T1000 (cell line): Measurements from ENCODE around the gene USP53.
"Not testable (repeated sequence)": the region's sequence is repeated elsewhere in the genome, so short reads cannot be mapped to it uniquely, and the experiment has no call there.

ENCODE experiments used
- DNase-seq: peaks from one replicate; lab custom pipeline; 2025; ENCODE audit warnings: mixed read lengths; lab: John Stamatoyannopoulos, UW

The USP53 gene

DNA sequence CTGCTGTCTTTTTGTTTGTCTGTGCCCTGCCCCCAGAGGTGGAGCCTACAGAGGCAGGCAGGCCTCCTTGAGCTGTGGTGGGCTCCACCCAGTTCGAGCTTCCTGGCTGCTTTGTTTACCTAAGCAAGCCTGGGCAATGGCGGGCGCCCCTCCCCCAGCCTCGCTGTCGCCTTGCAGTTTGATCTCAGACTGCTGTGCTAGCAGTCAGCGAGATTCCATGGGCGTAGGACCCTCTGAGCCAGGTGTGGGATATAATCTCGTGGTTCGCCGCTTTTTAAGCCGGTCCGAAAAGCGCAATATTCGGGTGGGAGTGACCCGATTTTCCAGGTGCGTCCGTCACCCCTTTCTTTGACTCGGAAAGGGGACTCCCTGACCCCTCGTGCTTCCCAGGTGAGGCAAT lies 67.0 kb downstream of the USP53 start:
- not testable (repeated sequence) for DNase-seq

DNA sequence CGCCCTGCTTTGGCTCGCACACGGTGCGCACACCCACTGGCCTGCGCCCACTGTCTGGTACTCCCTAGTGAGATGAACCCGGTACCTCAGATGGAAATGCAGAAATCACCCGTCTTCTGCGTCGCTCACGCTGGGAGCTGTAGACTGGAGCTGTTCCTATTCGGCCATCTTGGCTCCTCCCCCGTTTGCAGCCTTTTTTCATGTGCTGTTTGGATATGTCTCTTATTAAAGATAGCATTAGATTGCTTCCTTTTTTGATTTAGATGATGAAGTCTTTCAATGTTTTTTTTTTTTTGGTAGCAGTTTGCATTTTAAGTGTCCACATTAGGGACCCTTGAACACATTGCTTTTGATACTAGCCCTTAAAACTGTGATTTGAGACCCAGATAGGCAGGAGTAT lies 67.4 kb downstream of the USP53 start:
- not testable (repeated sequence) for DNase-seq

DNA sequence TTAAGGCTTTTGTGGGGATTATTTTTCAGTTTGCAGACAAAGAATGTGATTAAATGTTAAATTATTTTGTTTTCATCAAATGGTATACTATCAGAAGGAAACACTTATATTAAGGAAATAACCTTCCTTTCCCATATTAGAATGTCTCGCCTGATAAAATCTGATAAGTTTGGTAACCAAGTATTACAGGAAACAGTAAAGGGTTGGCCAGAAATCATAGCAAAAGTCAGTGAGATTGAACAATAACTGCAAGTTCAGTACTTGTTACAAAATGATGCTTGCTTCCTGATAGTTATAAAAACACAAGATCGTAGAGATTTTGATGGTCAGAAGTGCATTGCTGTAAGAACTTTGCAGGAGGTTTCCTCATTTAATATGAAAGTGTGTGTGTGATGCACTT lies 68.9 kb downstream of the USP53 start:
- no peak for DNase-seq

DNA sequence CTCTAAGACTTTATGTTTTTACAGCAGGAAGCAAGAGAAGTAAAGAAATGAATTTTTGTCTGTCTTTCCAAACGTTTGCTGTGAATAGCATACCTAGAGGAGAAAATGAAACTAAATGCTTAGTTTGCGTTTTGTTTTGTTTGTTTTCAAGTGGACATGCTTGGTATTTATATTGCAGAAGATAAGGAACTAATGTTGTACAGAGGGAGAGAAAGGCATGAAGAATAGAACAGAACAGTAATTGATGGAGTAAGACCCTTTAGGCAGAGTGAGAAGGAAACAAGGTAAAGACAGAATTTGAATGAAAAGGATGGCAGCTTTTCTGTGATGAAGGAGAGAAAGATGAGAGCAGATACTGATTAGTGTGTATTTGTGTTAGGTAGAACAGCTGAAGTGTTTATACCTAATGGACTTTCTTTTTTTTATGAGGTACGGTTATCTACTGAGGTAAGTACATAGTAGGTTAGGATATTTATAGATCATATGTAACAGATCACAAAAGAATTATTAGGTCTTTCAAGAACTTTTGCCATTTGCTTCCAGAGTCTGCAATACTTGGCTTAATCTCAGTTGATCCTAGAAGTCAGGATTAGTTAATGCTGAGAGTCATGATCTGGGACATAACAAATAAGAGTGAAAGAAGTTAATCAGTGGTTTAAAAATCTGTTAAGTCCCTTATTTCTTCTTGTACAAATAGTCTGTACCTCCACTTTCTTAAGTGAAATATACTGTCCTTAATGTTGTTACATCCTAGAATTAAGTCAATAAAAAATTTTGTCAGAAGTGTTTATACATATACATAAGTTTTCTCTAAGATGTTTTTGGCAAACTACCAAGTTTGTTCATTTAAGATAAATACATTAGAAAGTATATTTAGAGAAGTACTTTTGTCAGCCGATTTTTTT lies 72.6 kb downstream of the USP53 start:
- DNase-seq: no peak

DNA sequence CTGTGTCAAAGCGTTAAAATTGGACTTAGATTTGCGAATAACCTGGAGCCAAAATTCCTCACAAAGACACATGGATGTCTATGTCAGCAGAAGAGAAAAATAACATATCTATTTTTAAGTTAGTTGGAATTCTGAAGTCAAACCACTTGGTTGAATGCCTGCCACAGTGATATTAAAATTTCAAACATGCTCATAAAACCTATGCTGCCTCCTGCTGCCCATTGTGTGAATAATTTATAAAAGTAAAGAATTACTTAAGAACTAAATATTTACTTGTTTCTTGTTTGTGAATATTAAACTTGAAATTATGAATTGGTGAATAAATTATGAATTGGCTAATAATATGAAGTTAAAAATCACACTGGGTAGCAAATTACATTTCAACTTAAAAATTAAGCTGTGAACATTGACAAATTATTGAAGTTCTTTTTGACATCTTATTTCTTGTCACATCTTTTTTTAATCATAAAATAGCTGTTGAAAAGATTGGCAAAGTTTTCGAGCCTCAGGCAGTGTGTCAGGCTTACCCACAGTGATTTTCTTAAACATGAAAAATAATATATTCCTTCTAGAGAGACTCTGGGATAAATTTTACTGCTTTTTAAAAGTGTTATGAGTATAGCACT lies 74.0 kb downstream of the USP53 start:
- no peak for DNase-seq

DNA sequence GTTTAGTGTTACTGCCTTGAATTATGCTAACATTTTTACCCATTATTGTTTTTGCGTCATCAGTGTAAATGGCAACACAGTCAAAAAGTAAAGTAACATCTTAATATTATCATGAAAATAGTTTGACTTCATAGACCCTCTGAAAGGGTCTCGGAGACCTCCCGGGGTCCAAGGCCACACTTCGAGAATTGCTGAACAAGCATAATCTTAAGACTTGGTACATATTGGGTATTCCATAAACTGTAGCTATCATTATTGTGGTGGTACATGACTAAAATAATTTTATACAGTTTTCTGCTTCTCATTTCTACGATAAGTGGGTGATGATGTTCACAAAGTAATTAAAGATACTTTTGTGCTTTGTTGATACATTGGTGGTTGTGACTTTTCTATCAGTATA lies 76.8 kb downstream of the USP53 start:
- DNase-seq: no peak

DNA sequence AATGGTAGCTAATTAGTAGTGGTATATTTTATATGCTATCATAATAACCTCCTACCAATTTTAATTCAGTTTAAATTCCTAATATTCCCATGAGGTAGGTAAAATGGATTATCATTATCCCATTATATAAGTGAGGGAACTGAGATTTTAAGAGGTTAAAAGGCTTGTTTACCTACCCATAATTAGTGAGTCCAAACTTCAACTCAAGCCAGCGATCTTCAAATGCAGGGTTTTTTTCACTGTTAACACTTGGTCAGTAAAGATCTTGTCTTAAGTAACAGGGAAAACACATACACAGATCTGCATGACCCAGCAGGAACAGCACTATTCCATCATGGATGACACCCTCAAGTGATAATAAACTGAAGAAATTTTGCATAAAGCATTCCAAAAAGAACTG lies 78.1 kb downstream of the USP53 start:
- DNase-seq: no peak

DNA sequence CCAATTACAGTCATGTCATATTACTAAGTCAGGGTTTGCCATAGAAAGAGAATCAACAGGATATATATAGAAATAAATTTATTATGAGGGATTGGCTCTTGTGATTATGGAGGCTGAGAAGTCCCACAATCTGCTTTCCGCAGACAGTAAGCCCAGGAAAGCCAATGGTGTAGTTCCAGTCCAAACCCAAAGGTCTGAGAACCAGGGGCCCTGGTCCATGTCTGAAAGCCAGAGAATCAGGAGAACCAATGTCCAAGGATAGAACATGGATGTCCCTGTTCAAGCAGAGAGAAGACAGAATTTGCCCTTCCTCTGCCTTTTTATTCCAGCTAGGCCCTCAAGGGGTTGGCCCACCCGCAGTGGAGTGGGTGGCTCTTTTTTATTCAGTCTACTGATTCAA lies 83.8 kb downstream of the USP53 start:
- no peak for DNase-seq

DNA sequence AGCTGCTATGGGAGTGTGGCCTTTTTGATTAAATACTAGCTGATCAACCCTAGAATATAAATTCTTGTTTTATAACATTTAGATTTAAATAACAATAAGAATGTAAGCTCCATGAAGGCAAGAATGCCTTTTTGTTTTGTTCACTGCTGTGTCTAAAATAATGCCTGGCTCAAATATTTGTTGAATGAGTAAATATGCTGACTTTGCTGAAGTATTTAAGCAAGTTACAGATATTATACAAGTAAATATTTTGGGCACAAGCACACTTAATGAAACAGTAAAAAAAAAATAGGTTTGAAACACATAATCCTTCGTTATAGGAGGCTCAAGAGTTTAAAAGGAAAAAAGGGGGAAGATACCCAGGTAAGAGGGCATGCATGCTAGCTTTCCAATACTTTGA lies 85.3 kb downstream of the USP53 start:
- no peak for DNase-seq

DNA sequence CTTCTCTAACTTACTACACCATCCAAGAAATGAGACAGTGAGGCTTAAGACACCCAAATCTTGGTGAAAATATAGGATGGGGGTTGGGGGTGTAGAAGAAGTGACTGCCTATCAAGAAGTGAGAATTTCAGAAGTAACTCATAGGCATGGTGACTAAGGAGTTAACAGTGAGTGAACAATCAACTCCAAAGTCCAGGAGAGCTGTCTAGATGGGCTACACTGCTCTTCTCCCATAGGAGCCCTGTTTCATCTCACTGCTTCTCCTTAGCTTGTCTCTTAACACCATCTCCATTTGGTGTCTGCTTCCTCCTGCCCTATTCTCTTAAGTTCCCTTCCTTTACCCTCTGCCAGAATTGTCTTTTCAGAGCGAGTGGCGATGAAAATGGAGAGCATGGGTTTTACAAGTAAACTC lies 86.8 kb downstream of the USP53 start:
- no peak for DNase-seq

DNA sequence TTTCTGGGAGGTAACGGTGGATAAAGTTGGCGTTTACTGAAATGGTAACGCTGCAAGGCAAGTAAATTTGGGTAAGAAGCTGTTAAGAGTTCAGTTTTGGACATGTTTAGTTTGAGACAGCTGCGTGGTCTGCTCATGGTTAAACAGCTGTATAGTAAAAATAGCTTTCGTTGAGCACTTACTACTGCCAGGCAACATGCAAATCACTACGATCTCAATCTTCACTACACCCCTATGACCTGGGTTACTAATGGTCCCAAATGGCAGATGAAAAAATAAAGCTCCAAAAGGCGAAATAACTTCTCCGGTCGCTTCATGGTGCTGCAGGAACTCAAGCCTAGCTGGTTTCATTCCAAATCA lies 87.2 kb downstream of the USP53 start:
- DNase-seq: no peak

DNA sequence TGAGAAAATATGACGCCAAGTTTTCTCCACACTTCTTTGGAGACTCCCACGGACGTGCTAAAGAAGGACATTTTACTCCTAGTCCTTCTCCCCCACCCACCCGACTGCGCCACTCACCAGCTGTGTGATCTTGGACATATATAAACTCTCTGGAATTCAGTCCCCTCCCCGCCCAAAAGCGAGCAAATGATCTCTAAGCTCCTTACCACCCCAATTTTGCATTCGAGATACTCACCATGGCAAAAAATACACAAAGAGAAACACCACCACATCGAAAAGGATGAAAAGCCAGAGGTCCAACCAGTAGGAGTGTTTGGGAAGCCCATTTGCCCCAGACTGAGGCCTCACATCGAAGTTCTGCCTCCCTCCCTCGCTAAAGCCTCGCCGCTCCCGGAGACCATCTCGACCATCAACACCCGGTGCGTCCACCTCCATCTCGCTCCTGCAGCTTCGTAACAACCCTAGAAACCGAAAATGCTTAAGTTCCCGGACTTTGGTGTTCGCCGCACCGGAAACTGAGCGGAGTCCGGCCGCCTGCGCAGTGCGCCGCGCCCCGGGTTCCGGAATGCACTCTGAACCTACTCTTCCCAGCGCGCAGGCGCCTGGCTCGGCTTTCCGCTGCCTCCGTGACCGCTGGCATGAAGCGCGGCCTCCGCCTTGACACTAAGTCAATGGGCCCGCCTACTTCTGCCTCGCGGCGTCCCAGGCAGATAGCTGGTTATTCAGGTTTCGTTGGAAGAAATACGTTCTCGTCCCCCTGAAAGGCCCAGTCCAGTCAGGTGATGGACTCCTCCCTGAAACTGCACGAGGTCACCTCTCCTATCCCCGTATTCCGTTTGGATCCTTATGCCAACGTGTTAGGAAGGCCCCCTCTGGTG lies 87.8 kb downstream of the USP53 start:
- DNase-seq: no peak

DNA sequence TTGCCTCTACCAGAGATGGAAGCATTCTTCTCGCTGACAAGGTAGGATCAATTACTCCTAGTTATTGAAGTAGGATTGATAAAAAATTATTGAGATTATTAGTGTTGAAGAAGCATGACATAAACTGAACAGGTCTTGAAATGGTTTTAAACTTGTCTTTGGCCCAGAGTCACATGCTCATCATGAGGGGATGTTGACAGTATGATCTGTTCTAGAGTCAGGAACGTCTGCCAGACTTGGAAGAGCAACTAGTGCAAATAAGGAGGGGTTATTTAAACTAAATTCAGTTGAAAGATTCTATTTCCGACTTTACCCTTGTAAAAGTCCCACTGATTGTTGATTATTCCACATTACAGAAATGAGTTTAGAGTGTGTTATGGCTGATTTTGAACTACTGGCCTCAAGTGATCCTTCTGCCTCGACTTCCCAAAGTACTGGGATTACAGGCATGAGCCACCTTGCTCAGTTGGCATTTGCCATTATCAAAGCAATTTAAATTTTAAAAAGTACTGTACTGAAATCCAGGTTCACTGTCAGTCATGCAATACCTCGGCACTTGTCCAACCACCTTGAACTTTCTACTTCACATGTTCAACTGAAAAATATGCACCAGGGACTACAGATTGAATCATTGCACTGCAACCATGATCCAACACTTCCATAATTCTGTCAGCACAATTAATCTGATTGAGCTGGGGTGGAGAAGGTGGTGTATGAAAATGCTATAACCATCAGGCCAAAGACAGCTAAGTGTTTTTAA lies 89.7 kb downstream of the USP53 start:
- no peak for DNase-seq

DNA sequence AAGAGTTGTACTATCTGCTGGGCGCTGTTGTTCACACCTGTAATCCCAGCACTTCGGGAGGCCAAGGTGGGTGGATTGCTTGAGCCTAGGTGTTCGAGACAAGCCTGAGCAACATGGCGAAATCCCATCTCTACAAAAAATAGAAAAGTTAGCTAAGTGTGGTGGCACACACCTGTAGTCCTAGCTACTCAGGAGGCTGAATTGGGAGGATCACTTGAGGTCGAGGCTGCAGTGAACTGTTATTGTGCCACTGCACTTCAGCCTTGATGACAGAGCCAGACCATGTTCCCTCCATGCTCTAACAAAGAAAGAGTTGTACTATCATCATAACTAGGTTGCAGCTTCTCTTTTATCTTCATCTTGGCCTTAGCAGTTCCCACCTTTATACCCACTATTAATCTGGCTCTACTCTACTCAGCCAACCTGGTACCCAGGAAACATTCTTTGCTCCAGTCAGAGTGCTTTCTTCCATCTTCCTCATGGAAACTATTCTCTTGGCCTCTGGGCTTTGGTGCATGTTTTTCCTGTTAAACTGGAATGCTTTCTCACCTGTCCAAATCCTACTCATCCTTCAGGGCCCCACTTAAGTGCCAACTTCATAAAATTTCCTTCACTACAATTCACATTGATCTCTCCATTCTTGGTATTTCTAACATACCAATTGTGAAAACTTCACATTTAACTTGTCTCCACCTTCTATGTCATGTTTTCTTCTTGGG lies 91.2 kb downstream of the USP53 start:
- DNase-seq: no peak

DNA sequence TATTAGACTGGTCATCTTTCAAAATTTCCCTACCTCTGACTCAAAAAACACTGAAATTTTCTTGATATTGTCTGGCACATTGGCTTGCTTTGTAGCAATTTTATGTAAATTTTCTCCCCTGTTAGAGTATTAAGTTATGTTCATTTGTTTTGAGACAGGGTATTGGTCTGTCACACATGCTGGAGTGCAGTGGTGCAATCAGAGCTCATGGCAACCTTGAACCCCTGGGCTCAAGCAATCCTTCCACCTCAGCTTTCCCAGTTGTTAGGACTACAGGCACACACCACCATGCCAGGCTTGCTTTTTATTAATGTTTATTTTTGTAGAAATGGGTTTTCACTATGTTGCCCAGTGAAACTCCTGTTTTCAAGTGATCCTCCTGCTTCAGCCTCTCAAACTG lies 91.9 kb downstream of the USP53 start:
- DNase-seq: no peak

DNA sequence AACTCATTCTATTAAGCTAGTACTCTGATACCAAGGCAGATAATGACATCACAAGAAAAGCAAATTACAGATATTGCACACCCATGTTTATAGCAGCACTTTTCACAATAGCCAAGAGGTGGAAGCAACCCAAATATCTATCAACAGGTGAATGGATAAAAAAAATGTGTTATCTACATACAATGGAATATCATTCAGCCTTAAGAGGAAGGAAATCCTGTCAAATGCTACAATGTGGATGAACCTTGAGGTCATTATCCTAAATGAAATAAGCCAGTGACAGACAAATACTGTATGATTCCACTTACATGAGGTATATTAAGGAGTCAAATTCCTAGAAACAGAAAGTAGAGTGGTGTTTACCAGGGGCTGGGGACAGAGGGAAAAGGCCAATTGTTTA lies 95.1 kb downstream of the USP53 start:
- no peak for DNase-seq

DNA sequence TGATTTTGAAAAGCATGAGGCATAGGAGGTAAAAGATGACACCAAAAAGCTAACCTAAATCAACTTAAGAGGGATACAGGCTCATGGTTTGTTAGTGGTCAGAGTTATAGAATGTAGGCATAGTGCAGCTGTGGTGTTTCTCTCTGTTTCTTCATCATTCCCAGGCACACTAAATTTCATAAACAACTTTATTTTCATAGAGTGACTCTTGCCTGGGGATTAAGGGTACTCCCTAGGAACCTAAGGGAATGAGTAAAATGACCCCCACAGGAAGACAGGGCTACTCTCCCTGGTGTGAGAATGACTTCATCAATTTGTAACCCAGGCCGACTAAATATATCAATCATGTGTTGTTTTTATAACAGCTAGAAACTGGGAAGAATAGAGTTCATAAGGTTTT lies 98.3 kb downstream of the USP53 start:
- no peak for DNase-seq

DNA sequence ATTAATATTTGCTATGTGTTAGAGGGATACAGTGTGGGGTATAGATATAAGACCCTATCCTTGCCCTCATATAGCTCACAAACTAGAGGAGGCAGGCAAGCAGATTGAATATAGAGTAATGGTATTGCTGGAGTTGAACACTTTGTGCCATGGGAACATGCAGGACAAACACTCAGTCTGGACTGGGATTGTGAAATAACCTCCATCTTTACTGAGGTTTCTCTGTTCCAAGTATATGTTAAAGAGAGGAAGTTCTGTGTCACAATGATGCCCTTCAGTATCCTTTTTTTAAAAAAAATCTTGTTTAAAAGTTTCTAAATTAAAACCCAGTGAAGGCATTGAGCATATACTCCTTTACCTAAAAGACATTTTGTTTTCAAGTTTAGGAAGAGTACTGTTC lies 100.7 kb downstream of the USP53 start:
- DNase-seq: no peak

DNA sequence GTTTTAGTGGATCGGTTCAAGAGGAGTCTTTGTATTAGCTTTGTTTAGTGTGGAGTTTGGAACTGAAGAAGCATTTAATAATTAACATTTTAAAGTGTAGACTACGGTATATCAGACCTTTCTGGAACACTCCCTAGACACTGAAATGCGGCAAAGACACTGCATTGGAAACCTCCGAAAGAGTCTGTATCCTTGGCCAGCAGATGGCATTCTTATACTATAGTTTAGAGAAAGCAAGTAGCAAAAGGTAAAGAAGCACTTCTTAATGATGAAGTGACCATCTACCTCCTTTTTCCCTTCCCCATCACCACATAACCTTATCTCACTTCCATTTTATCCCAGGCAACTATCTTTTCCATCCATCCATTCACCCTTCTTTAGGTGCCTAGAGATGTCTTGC lies 101.8 kb downstream of the USP53 start:
- DNase-seq: no peak

DNA sequence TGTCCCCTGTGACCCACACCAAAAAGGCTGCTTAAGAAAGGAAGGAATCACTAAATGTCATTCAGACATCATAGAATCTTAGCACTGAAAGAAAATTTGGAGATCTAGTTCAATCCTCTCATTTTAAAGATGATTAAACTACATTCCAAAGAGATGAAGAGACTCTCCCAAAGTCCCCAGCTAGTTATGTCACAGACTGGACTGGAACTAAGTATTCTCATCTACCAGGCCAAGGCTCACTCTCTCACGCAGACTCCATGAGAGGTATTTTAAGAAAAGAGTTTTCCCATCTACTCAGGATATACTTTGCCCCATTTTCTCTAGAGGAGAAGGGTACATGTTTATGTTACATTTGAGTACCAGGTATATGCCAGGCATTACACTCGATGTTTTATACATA lies 102.5 kb downstream of the USP53 start:
- DNase-seq: no peak

DNA sequence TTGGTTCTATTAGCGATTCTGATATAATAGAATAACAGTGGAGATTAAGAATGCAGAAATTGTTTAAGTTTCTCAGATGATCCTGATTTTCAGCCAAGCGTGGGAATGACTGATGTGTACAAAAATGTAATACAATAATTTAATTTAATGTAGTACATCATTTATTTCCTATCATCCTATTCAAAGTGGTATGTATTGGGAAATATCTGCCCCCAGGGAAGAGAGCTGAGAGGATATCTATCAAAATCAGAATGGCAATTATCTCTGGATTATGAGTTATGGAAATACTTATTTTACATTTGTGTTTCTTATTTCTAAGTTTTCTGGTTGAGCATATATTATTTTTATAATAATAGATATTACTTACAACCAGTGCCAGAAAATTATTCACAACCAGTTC lies 105.5 kb downstream of the USP53 start:
- DNase-seq: no peak
